SW 1271 (cell line): Measurements from ENCODE around the gene ZNF440.
"Not testable (repeated sequence)": the region's sequence is repeated elsewhere in the genome, so short reads cannot be mapped to it uniquely, and the experiment has no call there.

Experiments used
- DNase-seq, 2 experiments: peaks; one replicate each; lab custom pipeline; 2025; lab: John Stamatoyannopoulos, UW

ZNF440 gene

DNA sequence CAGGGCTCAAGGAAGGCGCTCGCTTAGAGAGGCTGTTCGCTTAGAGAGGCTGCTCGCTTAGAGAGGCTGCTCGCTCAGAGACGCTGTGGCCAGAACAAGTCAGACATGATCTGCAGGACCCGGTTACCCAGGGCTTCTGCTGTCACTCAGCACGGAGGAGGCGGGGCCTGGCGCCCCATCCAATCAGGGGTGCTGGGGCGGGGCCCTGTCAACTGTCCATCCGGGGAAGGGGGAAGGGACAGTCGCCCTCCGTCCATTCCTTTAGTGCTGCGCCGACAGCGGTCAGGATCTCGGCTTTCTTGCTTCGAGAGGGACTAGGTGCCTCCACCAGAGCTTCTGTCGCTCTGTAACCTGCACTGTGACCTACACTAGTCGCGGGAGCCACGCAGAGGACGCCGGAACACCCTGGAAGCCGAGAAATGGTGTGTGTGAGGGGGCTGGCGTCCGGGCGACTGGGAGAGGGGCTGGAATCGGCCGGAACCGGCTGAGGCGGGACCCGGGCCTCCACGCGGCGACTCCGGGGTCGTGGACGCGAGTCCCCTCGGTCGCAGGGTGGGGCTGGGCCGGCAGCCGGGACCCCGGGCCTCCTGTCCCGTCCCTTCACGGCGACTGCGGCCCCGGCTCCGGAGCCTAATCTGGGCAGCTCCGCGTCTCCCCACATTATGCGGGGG lies at the start of gene ZNF440:
Gene ZNF440, plus strand, starts transcription at position 245 of the 671 bp plus-strand sequence. Its CDS starts 175 bp downstream, at position 420.
- DNase-seq, result peak; percentile 70 to 92

DNA sequence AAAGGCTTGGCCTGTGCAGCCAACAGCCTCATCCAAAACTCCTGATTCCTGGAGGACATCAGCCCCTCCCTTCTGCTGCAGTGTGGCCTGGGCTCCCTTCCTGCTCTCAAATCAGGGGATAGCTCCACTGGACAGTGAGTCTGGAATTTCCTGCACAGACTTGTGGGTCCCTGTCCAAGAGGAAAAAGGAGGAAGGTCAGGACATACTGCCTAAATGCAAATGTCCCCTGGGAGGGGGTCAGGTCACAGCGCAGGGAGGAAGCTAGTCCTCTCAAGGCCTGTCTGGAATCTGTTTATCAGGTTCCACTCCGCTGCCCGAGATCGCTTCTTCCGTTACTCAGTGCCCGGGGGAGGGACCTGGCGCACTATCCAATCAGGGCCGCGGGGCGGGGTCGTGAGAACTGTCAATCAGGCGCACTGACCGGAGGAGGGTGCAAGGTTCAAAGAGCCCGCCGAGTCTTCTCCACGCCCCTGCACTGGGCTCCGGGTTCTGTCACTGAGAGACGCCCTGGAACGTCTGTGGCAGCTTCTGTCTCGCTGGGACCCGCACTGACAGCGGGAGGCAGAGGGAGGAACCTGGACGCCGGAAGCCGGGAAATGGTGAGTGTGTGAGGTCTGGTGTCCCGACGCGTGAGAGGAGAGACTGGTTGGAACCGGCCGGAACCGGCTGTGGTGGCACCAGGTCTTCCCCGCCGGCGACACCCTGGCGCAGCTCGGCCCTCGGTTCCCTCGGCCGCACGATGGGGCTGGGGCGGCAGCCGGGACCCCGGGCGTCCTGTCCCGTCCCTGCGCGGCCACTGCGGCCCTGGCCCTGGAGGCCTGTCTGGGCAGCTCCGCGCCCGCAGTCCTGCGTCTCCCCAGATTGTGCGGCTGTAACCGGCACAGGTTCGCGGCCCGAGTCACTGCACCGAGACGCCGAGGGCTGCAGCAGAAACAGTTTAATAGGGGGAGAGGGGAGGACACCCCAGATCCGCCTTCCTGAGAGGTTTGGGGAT lies 47.2 kb upstream of the ZNF440 start, which contains the start of gene ZNF441:
Gene ZNF441, plus strand, starts transcription at position 404 of the 995 bp plus-strand sequence. Its CDS starts 194 bp downstream, at position 598.
- peak; percentile 94 for DNase-seq

DNA sequence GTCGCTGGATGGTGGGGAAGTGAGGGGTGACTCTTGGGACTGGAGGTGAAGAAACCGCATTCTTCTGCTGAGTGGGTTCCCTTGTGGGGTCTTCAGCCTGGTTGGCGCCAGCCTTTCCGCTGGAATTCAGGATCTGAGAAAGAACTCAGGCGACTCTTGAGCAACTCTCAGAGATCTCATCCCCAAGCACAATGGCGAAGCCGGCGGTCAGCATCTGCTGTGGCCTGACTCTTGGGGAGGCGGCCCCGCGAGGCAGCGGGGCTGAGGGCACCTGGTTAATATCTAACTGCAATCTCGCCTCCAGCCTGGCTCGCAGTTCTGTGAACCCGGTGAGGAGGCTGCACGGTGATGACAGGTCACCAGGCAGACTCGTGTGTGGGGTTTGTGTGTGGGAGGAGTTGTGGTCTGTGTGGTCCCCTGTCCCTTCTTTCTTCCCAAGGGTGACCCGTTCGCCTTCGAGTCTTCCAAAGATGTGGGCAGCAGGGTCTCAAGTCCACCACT lies 46.4 kb upstream of the ZNF440 start:
- DNase-seq, result no peak

DNA sequence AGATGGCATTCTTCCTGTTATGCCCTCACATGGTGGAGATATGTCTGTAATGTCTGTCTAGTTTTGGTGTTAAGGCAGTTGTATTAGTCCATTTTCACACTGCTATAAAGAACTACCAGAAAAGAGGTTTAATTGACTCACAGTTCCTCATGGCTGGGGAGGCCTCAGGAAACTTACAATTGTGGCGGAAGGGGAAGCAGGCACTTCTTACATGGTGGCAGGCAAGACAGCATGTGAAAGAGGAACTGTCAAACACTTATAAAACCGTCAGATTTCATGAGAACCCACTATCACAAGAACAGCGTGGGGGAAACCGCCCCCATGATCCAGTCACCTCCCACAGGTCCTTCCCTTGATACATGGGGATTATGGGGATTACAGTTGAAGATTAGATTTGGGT lies 44.1 kb upstream of the ZNF440 start:
- DNase-seq, result no peak

DNA sequence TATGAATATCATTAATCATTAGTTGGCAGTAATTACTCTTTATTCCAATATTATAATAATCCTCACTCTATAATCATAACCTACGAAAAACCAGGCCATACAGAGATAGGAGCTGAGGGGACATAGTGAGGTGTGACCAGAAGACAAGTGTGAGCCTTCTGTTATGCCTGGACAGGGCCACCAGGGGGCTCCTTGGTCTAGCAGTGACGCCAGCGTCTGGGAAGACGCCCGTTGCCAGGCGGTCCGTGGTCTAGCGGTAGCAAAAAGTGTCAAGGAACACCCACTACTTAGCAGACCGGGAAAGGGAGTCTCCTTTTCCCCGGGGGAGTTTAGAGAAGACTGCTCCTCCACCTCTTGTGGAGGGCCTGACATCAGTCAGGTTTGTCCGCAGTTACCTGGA lies 42.6 kb upstream of the ZNF440 start:
- DNase-seq, result not testable (repeated sequence)

DNA sequence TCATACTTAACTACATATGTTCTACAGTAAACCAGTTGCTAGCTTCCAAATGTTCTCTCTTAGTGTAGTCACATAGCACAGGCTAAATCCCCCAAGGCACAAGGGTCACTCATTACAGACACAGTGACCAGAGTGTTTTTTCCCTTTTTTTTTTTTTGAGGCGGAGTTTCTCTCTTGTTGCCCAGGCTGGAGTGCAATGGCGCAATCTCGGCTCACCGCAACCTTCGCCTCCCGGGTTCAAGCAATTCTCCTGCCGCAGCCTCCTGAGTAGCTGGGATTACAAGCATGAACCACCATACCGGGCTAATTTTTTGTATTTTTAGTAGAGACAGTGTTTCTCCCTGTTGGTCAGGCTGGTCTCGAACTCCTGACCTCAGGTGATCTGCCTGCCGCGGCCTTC lies 37.4 kb upstream of the ZNF440 start:
- DNase-seq, result not testable (repeated sequence)

DNA sequence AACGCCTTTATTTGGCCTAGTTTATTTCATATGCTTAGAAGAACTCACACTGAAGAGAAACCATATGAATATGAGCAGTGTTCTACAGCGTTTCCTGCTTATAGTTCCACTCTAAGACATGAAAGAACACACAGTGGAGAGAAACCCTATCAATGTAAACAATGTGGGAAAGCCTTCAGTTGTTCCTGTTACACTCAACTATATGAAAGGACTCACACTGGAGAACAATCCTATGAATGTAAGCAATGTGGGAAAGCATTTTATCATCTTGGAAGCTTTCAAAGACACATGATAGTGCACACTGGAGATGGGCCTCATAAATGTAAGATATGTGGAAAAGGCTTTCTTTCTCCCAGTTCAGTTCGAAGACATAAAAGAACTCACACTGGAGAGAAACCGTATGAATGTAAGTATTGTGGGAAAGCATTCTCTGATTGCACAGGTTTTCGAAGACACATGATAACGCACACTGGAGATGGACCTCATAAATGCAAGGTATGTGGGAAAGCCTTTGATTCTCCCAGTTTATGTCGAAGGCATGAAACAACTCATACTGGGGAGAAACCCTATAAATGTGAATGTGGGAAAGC lies 33.5 kb upstream of the ZNF440 start:
- no peak for DNase-seq

DNA sequence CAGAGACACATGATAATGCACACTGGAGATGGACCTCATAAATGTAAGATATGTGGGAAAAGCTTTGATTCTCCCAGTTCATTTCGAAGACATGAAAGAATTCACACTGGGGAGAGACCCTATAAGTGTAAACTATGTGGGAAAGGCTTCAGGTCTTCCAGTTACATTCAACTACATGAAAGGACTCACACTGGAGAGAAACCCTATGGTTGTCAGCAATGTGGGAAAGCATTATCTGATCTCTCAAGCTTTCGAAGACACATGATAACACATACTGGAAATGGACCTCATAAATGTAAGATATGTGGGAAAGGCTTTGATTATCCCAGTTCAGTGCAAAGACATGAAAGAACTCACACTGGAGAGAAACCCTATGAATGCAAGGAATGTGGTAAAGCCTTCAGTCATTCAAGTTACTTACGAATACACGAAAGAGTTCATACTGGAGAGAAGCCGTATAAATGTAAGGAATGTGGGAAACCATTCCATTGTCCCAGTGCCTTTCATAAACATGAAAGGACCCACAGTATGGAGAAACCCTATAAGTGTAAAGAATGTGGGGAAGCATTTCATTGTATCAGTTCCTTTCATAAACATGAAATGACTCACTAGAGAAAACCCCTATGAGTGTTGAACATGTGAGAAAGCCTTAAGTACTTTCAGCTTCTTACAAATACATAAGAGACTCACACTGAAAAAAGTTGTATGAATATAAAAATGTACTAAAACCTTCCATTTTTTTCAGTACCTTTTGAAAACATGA lies 32.6 kb upstream of the ZNF440 start:
- DNase-seq, result no peak

DNA sequence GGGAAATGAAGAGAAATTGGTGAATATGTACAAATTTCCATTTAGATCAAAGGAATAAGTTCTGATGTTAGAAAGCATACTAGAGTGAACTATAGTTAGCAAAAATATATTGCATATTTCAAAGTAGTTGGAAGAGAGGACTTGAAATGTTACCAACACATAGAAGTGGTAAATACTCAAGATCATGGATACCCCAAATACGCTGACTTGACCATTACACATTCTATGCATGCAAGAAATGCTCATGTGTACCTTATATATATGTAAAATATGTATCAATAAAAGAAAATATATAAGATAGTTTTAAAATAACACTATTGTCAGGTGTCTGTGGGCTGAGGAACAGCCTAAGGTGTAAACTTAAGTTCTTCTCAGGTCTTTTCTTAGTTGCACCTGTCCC lies 30.3 kb upstream of the ZNF440 start:
- DNase-seq, result no peak

DNA sequence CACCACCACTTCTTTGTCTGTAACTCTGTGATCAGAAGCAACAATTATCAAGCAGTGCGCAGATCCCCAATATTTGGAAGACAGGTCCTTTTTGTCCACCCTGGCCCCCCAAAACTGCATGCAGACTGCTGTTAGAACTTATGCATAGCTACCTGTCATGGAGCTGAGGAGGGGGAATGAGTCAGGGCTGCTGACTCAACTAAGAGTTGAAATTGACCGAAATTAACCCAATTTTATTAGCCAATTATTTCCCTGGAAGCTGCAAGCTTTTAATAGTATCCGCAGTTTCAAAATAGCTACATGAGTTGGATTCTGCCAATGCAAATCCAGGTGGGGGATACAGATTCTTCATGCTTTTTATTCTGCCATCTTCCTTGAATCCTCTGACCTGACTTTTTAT lies 29.7 kb upstream of the ZNF440 start:
- no peak for DNase-seq

DNA sequence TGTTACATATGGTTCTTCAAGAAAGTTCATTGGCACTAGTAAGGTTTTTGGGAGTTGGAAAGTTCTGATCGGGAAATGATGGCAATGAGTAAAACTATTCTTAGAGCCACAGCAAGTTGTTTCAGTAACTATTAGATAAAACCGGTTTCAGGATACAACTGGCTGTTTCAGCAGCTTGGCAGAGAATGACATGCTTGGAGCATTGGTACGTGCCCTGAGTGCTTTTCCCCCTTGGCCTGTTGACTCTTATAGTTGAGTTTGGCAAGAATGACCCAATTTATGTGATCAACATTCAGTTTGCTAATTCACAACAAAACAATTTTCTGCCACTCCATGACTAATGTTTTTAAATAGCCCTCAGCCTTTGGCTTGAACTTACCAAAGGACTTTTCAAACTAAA lies 26.5 kb upstream of the ZNF440 start:
- DNase-seq, result no peak

DNA sequence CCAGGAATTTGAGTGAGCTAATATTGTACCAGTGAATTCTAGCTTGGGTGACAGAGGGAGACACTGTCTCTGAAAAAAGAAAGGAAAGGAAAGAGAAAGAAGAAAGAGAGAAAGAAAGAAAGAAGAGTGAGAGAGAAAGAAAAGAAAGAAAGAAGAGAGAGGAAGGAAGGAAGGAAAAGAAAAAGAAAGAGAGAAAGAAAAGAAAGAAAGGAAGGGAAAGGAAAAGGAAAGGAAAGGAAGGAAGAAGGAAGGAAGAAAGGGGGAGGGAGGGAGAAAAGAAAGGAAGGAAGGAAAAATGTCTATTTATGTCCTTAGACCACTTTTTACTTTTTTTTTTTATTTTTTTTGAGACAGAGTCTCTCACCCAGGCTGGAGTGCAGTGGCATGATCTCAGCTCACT lies 21.1 kb upstream of the ZNF440 start:
- DNase-seq, result no peak

DNA sequence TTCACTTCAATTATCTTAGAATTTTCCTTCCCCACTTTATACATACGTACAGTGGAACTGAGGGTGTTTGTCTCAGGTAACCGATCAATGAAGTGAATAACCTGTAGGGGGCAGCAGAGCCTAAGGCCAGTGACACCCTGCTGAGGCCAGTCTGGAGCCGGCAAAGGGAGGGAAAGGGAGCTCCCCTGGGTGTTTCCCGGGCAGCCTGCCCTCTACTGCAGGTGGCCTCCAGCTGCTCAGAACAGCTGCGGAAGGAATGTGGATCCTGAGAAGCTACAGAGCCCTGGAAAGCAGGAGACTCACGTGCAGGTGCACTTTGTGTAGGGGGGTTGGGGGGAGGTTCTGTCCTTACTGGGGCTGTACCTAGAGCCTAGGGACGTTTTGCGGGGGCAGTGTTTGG lies 16.6 kb upstream of the ZNF440 start:
- peak in 1 of 2 experiments; percentile 40 for DNase-seq

DNA sequence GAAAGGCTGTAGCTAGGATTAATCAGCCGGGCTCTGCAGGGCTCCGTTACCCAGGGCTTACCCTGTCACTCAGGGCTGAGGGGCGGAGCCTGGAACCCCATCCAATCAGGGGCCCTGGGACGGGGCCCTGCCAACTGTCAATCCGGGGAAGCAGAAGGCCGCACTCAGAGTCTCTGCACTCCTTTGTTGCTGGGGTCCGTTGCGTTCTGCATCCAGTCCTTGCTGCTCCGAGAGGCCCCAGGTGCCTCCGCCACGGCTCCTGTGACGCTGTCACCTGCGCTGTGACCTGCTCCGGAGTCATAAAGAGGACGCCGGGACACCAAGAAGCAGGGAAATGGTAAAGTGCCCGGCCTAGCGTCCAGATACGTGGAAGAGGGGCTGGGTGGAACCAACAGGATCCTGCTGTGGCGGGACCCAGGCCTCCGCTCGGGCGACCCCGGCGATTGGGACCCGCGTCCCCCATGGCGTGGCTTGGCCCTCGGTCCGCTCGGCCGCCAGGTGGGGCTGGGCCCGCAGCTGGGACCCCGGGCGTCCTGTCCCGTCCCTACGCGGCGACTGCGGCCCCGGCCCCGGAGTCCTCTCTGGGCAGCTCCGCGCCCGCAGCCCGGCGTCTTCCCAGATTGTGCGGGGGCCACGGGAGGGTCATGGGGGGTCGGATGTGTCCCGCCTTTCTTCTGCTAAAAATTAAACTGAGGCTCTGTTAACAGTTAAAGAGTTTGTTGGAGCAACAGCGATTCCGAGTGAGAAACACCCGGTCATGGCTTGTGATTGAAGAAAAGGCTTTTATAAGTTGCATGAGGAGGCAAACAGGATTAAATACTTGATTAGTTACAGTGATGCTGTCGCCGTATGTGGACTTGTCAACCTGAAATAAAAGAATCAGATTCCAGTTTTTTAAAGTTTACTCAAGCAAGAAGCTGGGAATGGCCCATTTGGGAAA lies 15.4 kb upstream of the ZNF440 start, which contains the start of gene ZNF491:
Gene ZNF491, plus strand, starts transcription at position 133 of the 940 bp plus-strand sequence. CDS start 7,431 bp downstream, outside the sequence.
- DNase-seq, result no peak

DNA sequence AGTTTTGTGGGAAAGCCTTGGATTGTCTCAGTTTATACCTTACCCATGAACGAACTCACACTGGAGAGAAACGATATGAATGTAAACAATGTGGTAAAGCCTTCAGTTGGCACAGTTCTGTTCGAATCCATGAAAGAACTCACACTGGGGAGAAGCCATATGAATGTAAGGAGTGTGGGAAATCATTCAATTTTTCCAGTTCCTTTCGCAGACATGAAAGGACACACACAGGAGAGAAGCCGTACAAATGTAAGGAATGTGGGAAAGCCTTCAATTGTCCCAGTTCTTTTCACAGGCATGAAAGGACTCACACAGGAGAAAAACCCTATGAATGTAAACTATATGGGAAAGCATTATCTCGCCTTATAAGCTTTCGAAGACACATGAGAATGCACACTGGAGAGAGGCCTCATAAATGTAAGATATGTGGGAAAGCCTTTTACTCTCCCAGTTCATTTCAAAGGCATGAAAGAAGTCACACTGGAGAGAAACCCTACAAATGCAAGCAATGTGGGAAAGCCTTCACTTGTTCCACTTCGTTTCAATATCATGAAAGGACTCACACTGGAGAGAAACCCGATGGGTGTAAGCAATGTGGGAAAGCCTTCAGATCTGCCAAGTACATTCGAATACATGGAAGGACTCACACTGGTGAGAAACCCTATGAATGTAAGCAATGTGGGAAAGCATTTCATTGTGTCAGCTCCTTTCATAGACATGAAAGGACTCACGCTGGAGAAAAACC lies 7.5 kb upstream of the ZNF440 start:
- DNase-seq, result no peak

DNA sequence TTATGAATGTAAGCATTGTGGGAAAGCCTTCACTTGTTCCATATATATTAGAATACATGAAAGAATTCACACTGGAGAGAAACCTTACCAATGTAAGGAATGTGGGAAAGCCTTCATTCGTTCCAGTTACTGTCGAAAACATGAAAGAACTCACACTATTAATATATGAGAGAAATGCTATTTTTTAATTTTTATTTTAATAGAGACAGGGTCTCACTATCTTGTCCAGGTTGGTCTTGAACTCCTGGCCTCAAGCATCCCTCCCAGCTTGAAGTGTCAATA lies 7.0 kb upstream of the ZNF440 start:
- DNase-seq, result no peak

DNA sequence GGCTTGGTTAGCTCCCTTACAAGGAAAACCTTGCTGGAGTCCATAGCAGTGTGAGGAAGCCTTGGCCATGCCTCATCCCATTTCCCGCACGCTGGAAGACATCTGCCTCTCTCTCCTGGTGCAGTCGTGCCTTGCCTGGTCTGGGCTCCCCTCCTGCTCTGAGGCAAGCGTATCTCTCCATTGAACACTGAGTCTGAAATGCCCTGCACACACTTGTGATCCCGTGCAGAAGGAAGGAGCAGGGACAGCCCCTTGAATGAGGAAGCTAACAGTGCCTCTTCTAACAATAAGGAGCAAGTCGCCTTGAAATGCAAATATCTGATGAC lies 407 bp upstream of the ZNF440 start:
- no peak for DNase-seq

DNA sequence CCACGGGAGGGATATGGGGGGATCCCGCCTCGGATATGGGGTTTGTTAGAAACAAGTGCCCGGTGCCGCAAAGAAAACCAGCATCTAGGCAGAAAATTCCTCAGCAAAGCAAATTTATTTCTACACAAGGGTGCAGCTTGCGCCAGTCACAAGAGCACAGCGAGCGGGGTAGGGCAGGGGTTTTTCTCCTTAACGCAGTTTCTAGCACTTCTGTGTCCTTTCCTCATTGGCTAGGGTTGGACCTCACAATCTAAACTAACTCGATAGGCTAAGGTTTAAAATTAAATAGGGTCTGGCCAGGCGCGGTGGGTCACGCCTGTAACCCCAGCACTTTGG lies 595 bp downstream of the ZNF440 start:
- DNase-seq, result peak in 1 of 2 experiments; percentile 17

DNA sequence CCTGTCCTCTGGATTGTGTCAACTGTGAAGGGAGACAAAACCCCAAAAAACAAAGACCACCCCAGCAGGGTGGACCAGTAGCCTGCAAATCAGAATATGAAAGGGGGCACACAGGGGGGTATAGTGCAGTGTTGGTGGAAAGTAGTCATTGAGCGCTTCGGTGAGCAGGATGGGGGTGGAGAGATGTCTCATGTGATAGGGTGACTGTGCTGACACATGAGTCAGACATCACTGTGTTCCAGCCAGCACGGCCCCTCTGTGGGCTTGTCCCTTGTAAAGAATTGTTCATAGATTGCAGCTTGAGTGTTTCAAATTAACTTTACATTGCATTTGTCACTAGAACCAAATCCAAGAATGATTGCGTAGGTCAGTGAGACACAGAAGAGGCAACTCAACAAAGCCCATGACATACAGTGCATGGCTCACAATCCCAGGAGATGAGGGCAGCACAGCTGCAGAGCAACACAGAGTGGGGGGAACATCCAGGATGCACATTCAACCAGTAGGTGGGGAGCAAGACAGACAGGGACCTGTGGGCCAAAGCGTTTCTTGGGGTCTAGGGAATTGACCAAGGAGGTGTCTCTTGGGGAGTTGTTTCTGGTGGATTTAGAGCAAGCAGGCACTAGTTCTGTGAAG lies 7.5 kb downstream of the ZNF440 start:
- no peak for DNase-seq
